HG03442 (cell line): ENCODE results near the gene RAPGEF4.

Experiments used
- ATAC-seq: cut with Tn5 transposase; IDR thresholded peaks from one replicate; pipeline ENCODE4 v1.9.1; 2021; ENCODE audit warnings: mild to moderate bottlenecking, moderate library complexity; ENCODE audit not compliant: unreplicated experiment

The RAPGEF4 gene

GRCh38 chr2:172735582-172736423 is at the start of gene RAPGEF4:
RAPGEF4 (plus strand) TSS chr2:172735845; CDS start chr2:172735984, 139 bp downstream.
- no peak for ATAC-seq

GRCh38 chr2:172693037-172693436 is 42.6 kb upstream of the RAPGEF4 start:
- no peak for ATAC-seq

- ATAC-seq, result no peak
Measured at GRCh38 chr2:172693529-172694455, 41.9 kb upstream of the RAPGEF4 start.

GRCh38 chr2:172697296-172697695 is 38.3 kb upstream of the RAPGEF4 start:
- ATAC-seq, result no peak

- ATAC-seq, result peak; percentile 93
Measured at GRCh38 chr2:172698041-172698863, 37.4 kb upstream of the RAPGEF4 start.

- no peak for ATAC-seq
Measured at GRCh38 chr2:172701250-172701649, 34.4 kb upstream of the RAPGEF4 start.

GRCh38 chr2:172702451-172702850 is 33.2 kb upstream of the RAPGEF4 start:
- no peak for ATAC-seq

GRCh38 chr2:172704072-172704936 is 31.3 kb upstream of the RAPGEF4 start:
- ATAC-seq, result no peak

- ATAC-seq, result no peak
Measured at GRCh38 chr2:172705352-172705751, 30.3 kb upstream of the RAPGEF4 start.

GRCh38 chr2:172708247-172708646 is 27.4 kb upstream of the RAPGEF4 start:
- ATAC-seq, result no peak

GRCh38 chr2:172709566-172710291 is 25.9 kb upstream of the RAPGEF4 start:
- no peak for ATAC-seq

GRCh38 chr2:172710584-172711047 is 25.0 kb upstream of the RAPGEF4 start:
- ATAC-seq, result no peak

- ATAC-seq, result no peak
Measured at GRCh38 chr2:172711110-172711509, 24.5 kb upstream of the RAPGEF4 start.

- no peak for ATAC-seq
Measured at GRCh38 chr2:172712251-172712650, 23.4 kb upstream of the RAPGEF4 start.

- ATAC-seq, result no peak
Measured at GRCh38 chr2:172713365-172713875, 22.2 kb upstream of the RAPGEF4 start.

- no peak for ATAC-seq
Measured at GRCh38 chr2:172722481-172722880, 13.2 kb upstream of the RAPGEF4 start.

GRCh38 chr2:172723286-172723685 is 12.4 kb upstream of the RAPGEF4 start:
- no peak for ATAC-seq

- no peak for ATAC-seq
Measured at GRCh38 chr2:172724724-172725123, 10.9 kb upstream of the RAPGEF4 start.

GRCh38 chr2:172725284-172725683 is 10.4 kb upstream of the RAPGEF4 start:
- ATAC-seq, result no peak
